Right lobe of liver (tissue), 6 donors: Measurements from ENCODE around the gene RCN2. TPM values are rescaled to one million over a fixed set of nuclear protein-coding genes. Genes with fewer than 3 reads are reported as not detected.

Experiments
- ATAC-seq, 4 donors: fragments of 200-7000 bp; cut with Tn5 transposase; one replicate each; pipeline ENCODE4 v1.9.1; 2020; ENCODE audit warnings: mild to moderate bottlenecking in 4 of 4, moderate library complexity in 4 of 4
- DNase-seq, 3 donors: peaks; one replicate each; pipeline ENCODE4 v3.0.0-alpha.2; 2020
- H3K27ac ChIP-seq, 3 donors: fragments of 200-600 bp; one replicate each; pipeline ENCODE4 v1.8.0; 2022
- H3K27me3 ChIP-seq, 2 donors: fragments of 200-600 bp; one replicate each; pipeline ENCODE4 v1.8.0; 2022
- H3K36me3 ChIP-seq, 4 donors: fragments of 200-600 bp; sonication (generic) in 1 of 4; one replicate each; pipeline versions ENCODE4 v1.5.1 to v1.8.0; 2017 to 2022; ENCODE audit warnings: control low read depth in 1 of 4
- H3K4me1 ChIP-seq, 4 donors: fragments of 200-600 bp; sonication (generic) in 1 of 4; one replicate each; pipeline versions ENCODE4 v1.5.1 to v1.8.0; 2017 to 2022; ENCODE audit warnings: control low read depth in 1 of 4
- H3K4me3 ChIP-seq, 3 donors: fragments of 200-600 bp; one replicate each; pipeline ENCODE4 v1.8.0; 2022
- H3K9me3 ChIP-seq, 4 donors: fragments of 200-600 bp; sonication (generic) in 1 of 4; one replicate each; pipeline versions ENCODE4 v1.5.1 to v1.8.0; 2017 to 2022; ENCODE audit warnings: control low read depth in 1 of 4
- POLR2A ChIP-seq: fragments of 450-650 bp; IDR thresholded peaks from one replicate; pipeline ENCODE4 v1.6.1; 2017; ENCODE audit warnings: antibody characterized with exemption, mild to moderate bottlenecking
- WGBS: methylation state at CpG from one replicate; pipeline ENCODE4 v1.1.6; 2018; ENCODE audit warnings: low coverage, low lambda C conversion rate; ENCODE audit not compliant: insufficient coverage; ENCODE audit errors: missing lambda C conversion rate; 5-methylcytosine and 5-hydroxymethylcytosine counted together
- intact Hi-C, 2 donors: fragments of 100-400 bp; cut with DNase I; formaldehyde crosslinking; loops; one replicate each; pipeline versions ENCODE4 v1.11.2 to v1.14.1; 2022
- total RNA-seq, 6 experiments: library from RNA; depleted of rRNA in 2 of 6; stranded (reverse); fragments of >200 nt in 2 of 6; fragmentation: NEBNext Ultra II Directional in 3 of 6; extraction: Animal tissue kit (Norgen Biotek cat#: 25700) in 3 of 6; gene quantifications; one replicate each; pipeline versions ENCODE4 v1.1.0 to v1.2.4, GENCODE V29; 2016 to 2023
- TF ChIP-seq, protein P1 (sequence below), 4 donors: fragments of 200-600 bp in 3 of 4; fragments of 450-650 bp in 1 of 4; IDR thresholded peaks; one replicate each; pipeline versions ENCODE4 v1.5.1 to v1.8.0; 2016 to 2022; ENCODE audit warnings: antibody characterized with exemption in 4 of 4, mild to moderate bottlenecking in 2 of 4
- donor health status: DM: no; HTN: yes; CAD: no.
- donor health status: DM: no; HTN: no; CAD: no.
- donor health status: DM: no; HTN: no; CAD: no.
- donor health status: DM: no; HTN: yes; CAD: no.
- donor health status: DM: no; HTN: yes; CAD: no.

The RCN2 gene
- total RNA-seq, 6 experiments from 2014 or later, result 5.6 to 17.6 (median 11.8) TPM

DNA sequence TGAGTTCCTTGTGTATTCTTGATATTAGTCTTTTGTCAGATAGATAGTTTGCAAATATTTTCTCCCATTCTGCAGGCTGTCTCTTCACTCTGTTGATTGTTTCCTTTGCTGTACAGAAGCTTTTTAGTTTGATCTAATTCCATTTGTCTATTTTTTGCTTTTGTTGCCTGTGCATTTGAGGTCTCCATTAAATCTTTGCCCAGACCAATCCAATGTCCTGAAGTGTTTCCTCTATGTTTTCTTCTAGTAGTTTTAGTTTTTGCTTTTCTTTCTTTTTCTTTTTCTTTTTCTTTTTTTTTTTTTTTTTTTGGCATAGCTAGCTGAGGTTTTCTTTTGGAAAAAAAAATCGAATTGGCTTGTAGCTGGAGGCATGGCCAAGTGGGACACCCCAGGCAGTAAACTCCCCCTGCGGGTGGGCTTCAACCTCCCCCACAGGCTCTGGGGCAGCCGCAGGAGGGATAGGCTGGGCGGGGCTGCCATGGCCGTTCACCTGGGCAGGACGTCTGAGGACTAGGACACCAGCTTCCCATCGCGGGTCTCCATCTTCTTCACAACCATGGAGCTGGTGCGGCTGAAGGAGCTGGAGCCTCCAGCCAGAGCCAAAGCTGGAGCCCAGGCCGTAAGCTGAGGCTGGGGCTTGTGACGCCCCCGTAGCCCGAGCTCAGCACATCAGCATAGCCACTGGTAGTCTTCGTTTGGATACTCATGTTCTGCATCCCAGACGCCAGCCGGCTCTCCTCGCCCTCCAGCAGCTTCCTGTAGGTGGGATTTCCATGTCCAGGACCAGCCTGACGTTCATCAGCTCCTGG is 47.2 kb downstream of the RCN2 start:
- Histone ChIP-seq H3K36me3 (no peaks in the 10 kb centered on the region), H3K27ac (no peak overlapping the region), H3K9me3 (no peaks in the 10 kb centered on the region), H3K4me1 (no peaks in the 10 kb centered on the region), H3K4me3 (no peak overlapping the region), H3K27me3 (no peaks in the 10 kb centered on the region)
- no peak for DNase-seq
- TF ChIP-seq POLR2A, result no peak
- TF ChIP-seq, protein P1, sequence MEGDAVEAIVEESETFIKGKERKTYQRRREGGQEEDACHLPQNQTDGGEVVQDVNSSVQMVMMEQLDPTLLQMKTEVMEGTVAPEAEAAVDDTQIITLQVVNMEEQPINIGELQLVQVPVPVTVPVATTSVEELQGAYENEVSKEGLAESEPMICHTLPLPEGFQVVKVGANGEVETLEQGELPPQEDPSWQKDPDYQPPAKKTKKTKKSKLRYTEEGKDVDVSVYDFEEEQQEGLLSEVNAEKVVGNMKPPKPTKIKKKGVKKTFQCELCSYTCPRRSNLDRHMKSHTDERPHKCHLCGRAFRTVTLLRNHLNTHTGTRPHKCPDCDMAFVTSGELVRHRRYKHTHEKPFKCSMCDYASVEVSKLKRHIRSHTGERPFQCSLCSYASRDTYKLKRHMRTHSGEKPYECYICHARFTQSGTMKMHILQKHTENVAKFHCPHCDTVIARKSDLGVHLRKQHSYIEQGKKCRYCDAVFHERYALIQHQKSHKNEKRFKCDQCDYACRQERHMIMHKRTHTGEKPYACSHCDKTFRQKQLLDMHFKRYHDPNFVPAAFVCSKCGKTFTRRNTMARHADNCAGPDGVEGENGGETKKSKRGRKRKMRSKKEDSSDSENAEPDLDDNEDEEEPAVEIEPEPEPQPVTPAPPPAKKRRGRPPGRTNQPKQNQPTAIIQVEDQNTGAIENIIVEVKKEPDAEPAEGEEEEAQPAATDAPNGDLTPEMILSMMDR (IDR thresholded peaks at IDR 0.05), result no peak
- no peak for ATAC-seq
- 73% methylated on average over 2 of the region's 18 CpGs for WGBS
- intact Hi-C loops, result no loop called here

- TF ChIP-seq, protein P1 (IDR thresholded peaks at IDR 0.05), result no peak
- no peak for TF ChIP-seq POLR2A
- no peaks in the 10 kb centered on the region for H3K27me3 ChIP-seq
- no peak for DNase-seq
- WGBS, result 77% methylated on average over 6 of the region's 23 CpGs
- H3K27ac ChIP-seq, result no peak overlapping the region
- no peaks in the 10 kb centered on the region for H3K9me3 ChIP-seq
- no peaks in the 10 kb centered on the region for H3K4me1 ChIP-seq
- no peak overlapping the region for H3K4me3 ChIP-seq
- no peak for ATAC-seq
- intact Hi-C loops, result no loop called here
- H3K36me3 ChIP-seq, result no peaks in the 10 kb centered on the region
These were observed 47.9 kb downstream of the RCN2 start for GRCh38 chr15:76979331-76979925.

- TF ChIP-seq, protein P1 (IDR thresholded peaks at IDR 0.05), result no peak
- TF ChIP-seq POLR2A, result no peak
- WGBS, result 50% methylated on average over 1 of the region's 7 CpGs
- intact Hi-C loops, result no loop called here
- DNase-seq, result no peak
- H3K4me3 ChIP-seq, result no peak overlapping the region
- H3K27ac ChIP-seq, result no peak overlapping the region
- no peaks in the 10 kb centered on the region for H3K27me3 ChIP-seq
- no peaks in the 10 kb centered on the region for H3K4me1 ChIP-seq
- no peak for ATAC-seq
- no peaks in the 10 kb centered on the region for H3K9me3 ChIP-seq
- H3K36me3 ChIP-seq, result no peaks in the 10 kb centered on the region
These were observed 48.5 kb downstream of the RCN2 start for GRCh38 chr15:76979996-76980520.

GRCh38 chr15:76982356-76982755 is 50.8 kb downstream of the RCN2 start:
- 70% methylated on average over 8 of the region's 9 CpGs for WGBS

More at GRCh38 chr15:76982356-76982755, 50.8 kb downstream of the RCN2 start:
- no peak for ATAC-seq
- Histone ChIP-seq H3K27ac (no peak overlapping the region), H3K36me3 (no peaks in the 10 kb centered on the region), H3K4me1 (no peaks in the 10 kb centered on the region), H3K9me3 (no peaks in the 10 kb centered on the region), H3K4me3 (no peak overlapping the region), H3K27me3 (no peaks in the 10 kb centered on the region)
- TF ChIP-seq POLR2A, result no peak
- TF ChIP-seq, protein P1 (IDR thresholded peaks at IDR 0.05), result no peak
- DNase-seq, result no peak
- intact Hi-C loops, result no loop called here
